ENCODE measurements around the gene EXTL1. TPM values are rescaled to one million over a fixed set of nuclear protein-coding genes. Genes with fewer than 3 reads are reported as not detected.

Gene EXTL1
- total and polyA plus RNA-seq, 4 donors, result 2.3 to 14.8 (median 7.9) TPM

DNA sequence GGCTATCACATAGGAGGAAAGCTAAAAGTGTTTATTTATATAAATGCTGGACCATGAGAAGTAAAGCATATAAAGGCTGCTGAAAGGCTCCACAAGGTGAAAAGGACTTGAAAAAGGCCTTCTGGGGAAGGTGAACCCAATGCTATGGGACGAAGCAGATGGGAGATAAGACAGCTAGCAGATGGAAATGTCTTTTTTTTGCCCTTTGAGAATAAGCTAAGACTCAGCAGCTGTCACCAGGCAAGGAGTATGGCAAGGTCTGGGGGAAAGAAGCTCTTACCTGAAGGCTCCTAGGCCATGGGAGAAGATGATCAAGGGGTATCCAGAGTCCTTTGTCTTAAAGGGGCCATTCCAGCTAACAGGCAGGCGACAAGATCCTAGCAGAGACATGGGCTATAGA lies 33.6 kb upstream of the EXTL1 start:
- peaks cover 16% of the 10 kb centered on the region for H3K36me3 ChIP-seq (ENCODE audit: control insufficient read depth, insufficient read depth, low read length)
- H3K4me1 ChIP-seq (ENCODE audit: control insufficient read depth, insufficient read depth, low read length), result no peaks in the 10 kb centered on the region
- H3K27ac ChIP-seq (ENCODE audit: low read depth, low read length), result no peak overlapping the region
- no peaks in the 10 kb centered on the region for H3K9me3 ChIP-seq (ENCODE audit: control insufficient read depth, insufficient read depth, low read length)
- 100% methylated on average over 2 of the region's 2 CpGs for WGBS (ENCODE audit: insufficient coverage)
- DNase-seq (ENCODE audit: low read depth in 4 of 6, low spot score in 6 of 6), result no peak
- no peaks in the 10 kb centered on the region for H3K27me3 ChIP-seq (ENCODE audit: control insufficient read depth, insufficient read depth, low read length)
- no peak overlapping the region for H3K4me3 ChIP-seq (ENCODE audit: low read depth, low read length)

DNA sequence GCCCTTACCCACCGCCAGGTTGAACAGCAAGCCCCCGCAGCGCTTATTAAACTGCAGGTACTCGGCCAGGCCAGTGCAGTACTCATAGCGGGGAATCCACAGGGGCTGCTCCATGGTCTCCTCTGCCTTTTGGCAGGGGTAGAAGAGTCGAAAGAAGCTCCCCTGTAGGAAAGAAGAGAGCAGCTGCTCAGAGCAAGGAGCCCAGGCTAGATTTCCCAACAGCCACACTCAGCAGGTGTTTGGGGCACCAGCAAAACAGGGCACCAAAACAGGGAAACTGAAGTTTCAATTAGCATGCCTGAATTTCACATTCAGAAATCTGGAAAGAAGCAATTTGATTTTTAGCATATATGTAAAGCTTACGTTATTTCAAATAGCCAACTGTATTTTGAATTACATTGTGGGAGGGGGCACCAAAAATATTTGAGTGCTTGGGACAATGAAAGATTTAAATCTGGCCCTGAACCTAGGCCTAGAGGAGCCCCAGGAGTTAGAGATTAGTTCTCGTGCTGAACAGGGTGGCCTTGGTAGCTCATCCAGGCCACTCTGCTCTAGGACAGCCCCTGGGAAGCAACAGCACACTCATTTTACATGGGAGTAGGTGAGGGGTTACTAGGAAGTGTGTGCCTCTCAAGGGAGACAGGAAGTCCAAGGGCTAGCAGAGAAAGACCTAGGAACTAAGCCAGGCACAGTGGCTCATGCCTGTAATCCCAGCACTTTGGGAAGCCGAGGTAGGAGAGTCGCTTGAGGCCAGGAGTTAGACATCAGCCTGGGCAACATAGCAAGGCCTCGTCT lies 31.9 kb upstream of the EXTL1 start:
- no peak for DNase-seq (ENCODE audit: low read depth in 4 of 6, low spot score in 6 of 6)
- Histone ChIP-seq H3K27ac (ENCODE audit: low read depth, low read length) (no peak overlapping the region), H3K9me3 (ENCODE audit: control insufficient read depth, insufficient read depth, low read length) (no peaks in the 10 kb centered on the region), H3K27me3 (ENCODE audit: control insufficient read depth, insufficient read depth, low read length) (no peaks in the 10 kb centered on the region), H3K4me3 (ENCODE audit: low read depth, low read length) (no peak overlapping the region), H3K4me1 (ENCODE audit: control insufficient read depth, insufficient read depth, low read length) (no peaks in the 10 kb centered on the region), H3K36me3 (ENCODE audit: control insufficient read depth, insufficient read depth, low read length) (peaks cover 13% of the 10 kb centered on the region)
- WGBS (ENCODE audit: insufficient coverage), result 91% methylated on average over 7 of the region's 11 CpGs

DNA sequence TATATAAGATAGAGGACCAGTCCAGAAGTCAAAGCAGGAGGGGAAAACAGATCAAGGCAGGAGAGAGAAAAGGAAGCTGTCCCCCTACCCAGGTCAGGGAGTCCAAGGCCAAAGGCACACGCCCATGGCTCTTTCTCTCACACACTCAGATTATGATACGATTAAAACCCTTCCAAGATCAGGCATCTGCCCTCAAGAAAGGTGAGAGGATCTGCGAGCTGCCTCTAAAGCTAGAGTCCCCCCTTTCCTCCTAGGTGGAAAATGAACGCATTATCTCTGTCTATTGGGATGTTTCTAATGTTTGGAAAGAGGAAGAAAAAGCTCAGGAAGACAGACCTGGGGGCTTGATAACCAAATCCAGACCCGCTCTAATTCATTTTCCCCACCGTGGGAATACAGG lies 31.3 kb upstream of the EXTL1 start:
- Histone ChIP-seq H3K4me3 (ENCODE audit: low read depth, low read length) (no peak overlapping the region), H3K36me3 (ENCODE audit: control insufficient read depth, insufficient read depth, low read length) (peaks cover 9% of the 10 kb centered on the region), H3K27ac (ENCODE audit: low read depth, low read length) (no peak overlapping the region), H3K27me3 (ENCODE audit: control insufficient read depth, insufficient read depth, low read length) (no peaks in the 10 kb centered on the region), H3K9me3 (ENCODE audit: control insufficient read depth, insufficient read depth, low read length) (no peaks in the 10 kb centered on the region), H3K4me1 (ENCODE audit: control insufficient read depth, insufficient read depth, low read length) (no peaks in the 10 kb centered on the region)
- DNase-seq (ENCODE audit: low read depth in 4 of 6, low spot score in 6 of 6), result no peak
- WGBS (ENCODE audit: insufficient coverage), result 81% methylated on average over 2 of the region's 6 CpGs

DNA sequence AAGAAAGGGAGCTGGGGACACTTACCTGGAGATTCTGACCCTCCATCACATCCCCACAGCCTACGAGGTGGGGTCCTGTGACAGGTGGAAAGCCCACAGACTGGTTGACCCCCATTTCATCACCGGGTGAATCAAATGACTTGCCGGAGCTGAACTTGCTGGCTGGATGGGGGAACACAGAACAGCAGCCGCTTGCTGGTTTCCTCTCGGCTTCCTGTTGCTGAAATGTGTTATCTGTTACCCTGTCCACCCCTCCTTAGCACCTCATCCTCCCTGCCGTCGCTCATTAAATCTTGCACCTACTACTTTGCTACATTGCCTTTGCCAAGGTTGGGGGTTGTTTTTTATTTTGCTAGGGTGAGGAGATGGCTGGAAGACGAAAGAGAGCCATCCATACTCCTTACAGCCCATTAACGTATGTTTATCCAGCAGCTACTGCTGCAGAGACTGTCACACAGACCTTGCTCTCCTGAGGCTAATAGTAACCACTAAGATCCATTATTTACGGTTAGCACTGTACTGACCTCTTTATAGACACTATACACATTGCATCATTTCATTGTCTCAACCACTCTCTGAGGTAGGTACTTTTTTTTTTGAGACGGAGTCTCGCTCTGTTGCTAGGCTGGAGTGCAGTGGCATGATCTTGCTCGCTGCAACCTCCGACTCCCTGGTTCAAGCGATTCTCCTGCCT lies 30.7 kb upstream of the EXTL1 start:
- H3K27ac ChIP-seq (ENCODE audit: low read depth, low read length), result no peak overlapping the region
- no peaks in the 10 kb centered on the region for H3K27me3 ChIP-seq (ENCODE audit: control insufficient read depth, insufficient read depth, low read length)
- DNase-seq (ENCODE audit: low read depth in 4 of 6, low spot score in 6 of 6), result peak in 1 of 6 donors; percentile 25
- H3K36me3 ChIP-seq (ENCODE audit: control insufficient read depth, insufficient read depth, low read length), result peaks cover 9% of the 10 kb centered on the region
- no peaks in the 10 kb centered on the region for H3K9me3 ChIP-seq (ENCODE audit: control insufficient read depth, insufficient read depth, low read length)
- 78% methylated on average over 11 of the region's 15 CpGs for WGBS (ENCODE audit: insufficient coverage)
- no peak overlapping the region for H3K4me3 ChIP-seq (ENCODE audit: low read depth, low read length)
- no peaks in the 10 kb centered on the region for H3K4me1 ChIP-seq (ENCODE audit: control insufficient read depth, insufficient read depth, low read length)

DNA sequence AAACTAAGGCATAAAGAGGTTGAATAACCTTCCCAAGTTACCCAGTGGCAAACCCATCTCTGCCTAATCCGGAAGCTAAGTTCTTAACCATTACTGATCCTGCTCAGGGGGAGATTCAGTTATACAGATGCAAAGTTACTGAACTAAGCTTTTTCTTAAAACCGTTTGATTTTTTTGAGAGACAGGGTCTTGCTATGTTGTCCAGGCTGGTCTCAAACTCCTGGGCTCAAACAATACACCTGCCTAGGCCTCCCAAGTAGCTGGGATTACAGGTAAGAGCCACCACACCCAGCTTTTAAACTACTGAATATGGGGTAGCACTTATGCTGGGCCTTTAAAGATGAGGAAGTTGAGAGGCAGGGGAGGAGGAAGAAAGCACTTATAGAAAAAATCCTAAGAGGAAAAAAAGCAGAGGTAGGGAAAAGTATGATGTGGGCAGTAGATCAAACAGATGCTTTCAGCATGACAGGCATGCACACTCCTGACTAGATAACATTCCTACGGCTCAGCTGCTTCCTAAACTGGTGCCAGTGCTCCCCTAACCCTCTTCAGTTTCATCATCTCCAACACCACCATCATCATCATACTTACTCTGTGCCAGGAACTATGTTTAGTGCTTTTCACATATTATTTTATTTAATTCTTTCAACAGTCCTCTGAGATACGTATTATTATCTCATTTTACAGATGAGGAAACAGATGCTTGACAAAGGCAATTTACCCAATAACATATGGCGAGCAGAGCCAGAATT lies 29.5 kb upstream of the EXTL1 start:
- no peak overlapping the region for H3K27ac ChIP-seq (ENCODE audit: low read depth, low read length)
- peaks cover 7% of the 10 kb centered on the region for H3K36me3 ChIP-seq (ENCODE audit: control insufficient read depth, insufficient read depth, low read length)
- no peak overlapping the region for H3K4me3 ChIP-seq (ENCODE audit: low read depth, low read length)
- H3K9me3 ChIP-seq (ENCODE audit: control insufficient read depth, insufficient read depth, low read length), result no peaks in the 10 kb centered on the region
- peaks cover 4% of the 10 kb centered on the region for H3K4me1 ChIP-seq (ENCODE audit: control insufficient read depth, insufficient read depth, low read length)
- DNase-seq (ENCODE audit: low read depth in 4 of 6, low spot score in 6 of 6), result no peak
- H3K27me3 ChIP-seq (ENCODE audit: control insufficient read depth, insufficient read depth, low read length), result no peaks in the 10 kb centered on the region
- 75% methylated on average over 2 of the region's 5 CpGs for WGBS (ENCODE audit: insufficient coverage)

DNA sequence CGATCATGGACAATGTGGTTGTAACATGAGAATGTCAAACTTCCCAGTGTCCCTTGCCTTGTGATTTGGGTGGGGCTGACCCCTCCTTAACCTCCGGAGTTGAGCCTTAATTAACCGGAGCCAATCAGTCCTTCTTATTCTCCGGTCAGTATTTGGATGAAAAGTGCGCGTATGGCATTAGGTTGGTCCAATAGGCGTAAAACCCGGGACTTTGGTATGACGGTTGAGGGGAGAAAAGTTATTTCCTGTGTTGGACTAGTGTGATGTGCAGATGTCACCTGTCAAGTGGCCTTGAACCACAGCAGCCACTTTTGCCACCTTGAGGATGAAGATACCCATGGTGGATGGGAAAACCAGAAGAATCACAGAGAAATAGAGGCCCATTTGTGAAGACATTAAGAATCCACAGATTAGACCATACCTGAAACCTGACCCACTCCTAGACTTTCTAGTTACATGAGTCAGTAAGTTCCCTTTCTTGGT lies 28.8 kb upstream of the EXTL1 start:
- no peak for DNase-seq (ENCODE audit: low read depth in 4 of 6, low spot score in 6 of 6)
- H3K9me3 ChIP-seq (ENCODE audit: control insufficient read depth, insufficient read depth, low read length), result no peaks in the 10 kb centered on the region
- no peaks in the 10 kb centered on the region for H3K27me3 ChIP-seq (ENCODE audit: control insufficient read depth, insufficient read depth, low read length)
- H3K4me3 ChIP-seq (ENCODE audit: low read depth, low read length), result no peak overlapping the region
- WGBS (ENCODE audit: insufficient coverage), result 86% methylated on average over 8 of the region's 9 CpGs
- no peak overlapping the region for H3K27ac ChIP-seq (ENCODE audit: low read depth, low read length)
- H3K4me1 ChIP-seq (ENCODE audit: control insufficient read depth, insufficient read depth, low read length), result peaks cover 10% of the 10 kb centered on the region
- peaks cover 4% of the 10 kb centered on the region for H3K36me3 ChIP-seq (ENCODE audit: control insufficient read depth, insufficient read depth, low read length)

DNA sequence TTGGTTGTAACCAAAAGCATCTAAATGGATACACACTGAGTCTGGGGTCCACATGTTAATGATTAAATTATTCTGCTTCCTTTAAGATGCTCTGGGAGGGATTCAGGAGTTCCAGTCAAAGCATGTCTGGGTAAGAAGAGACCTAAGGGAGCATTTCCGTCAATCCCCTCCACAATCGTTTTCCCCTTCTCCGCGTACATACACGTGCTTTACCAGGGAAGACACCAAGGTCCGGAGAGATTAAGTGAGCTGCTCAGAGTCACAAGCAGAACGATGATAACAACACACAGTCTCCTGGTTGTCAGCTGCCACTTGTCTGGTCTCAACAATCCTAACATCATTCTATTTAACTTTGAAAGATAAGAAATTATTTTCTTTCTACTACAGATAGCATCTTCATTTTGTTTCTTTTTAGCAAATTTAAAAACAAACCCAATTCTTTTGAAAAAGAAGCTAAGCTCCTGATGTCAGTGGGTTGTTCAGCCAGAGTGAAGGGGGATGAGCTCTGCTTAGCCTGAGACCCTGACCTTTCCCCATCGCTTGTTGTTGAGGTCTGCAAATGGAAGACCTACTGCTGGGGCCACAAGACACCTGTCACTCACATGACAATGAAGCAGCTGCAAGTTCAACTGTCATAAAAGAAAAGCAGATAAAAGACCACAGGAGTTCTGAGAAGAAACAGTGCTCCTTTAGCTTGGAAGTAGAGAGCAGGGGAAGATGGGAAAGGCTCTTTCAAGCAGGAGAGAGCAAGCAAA lies 28.2 kb upstream of the EXTL1 start:
- Histone ChIP-seq H3K4me3 (ENCODE audit: low read depth, low read length) (no peak overlapping the region), H3K27ac (ENCODE audit: low read depth, low read length) (no peak overlapping the region)
- 70% methylated on average over 7 of the region's 8 CpGs for WGBS (ENCODE audit: insufficient coverage)

DNA sequence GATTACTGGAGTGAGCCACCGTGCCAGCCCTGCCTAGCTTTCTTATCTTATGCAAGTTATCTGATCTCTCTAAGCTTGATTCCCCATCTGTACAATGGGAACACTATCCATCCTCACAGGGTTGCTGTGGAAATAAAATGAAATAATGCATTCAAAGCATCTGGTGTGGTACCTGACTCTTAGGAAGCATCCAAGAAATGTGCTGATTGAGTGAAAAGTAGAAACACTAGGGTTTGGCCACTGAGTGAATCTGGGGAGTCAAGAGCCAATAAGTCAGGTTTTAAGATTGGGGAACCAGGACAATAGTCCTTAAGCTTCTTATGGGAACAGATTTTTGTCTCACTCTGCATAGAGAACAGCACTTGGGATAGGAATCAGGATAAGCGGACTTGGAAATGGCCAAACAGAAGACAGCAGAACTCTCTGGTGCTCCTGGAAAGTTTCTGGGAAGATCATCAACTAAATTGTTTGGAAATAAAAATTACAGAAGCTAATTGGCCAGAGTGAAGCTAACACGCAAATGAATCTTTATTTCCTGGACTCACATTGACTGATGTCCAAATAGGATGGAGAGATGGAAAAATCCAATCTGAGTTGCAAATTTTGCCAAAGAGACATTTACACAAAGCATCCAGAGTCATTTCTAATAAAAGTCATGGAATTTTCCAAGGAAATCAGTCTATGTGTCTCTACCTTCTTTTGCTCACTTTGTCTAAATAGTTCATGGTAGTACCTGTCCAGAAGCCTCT lies 27.0 kb upstream of the EXTL1 start:
- Histone ChIP-seq H3K9me3 (ENCODE audit: control insufficient read depth, insufficient read depth, low read length) (no peaks in the 10 kb centered on the region), H3K36me3 (ENCODE audit: control insufficient read depth, insufficient read depth, low read length) (no peaks in the 10 kb centered on the region), H3K4me1 (ENCODE audit: control insufficient read depth, insufficient read depth, low read length) (peaks cover 17% of the 10 kb centered on the region), H3K27ac (ENCODE audit: low read depth, low read length) (no peak overlapping the region), H3K27me3 (ENCODE audit: control insufficient read depth, insufficient read depth, low read length) (no peaks in the 10 kb centered on the region), H3K4me3 (ENCODE audit: low read depth, low read length) (no peak overlapping the region)
- WGBS (ENCODE audit: insufficient coverage), result 100% methylated on average over 2 of the region's 3 CpGs
- no peak for DNase-seq (ENCODE audit: low read depth in 4 of 6, low spot score in 6 of 6)

More for the DNA sequence above, 28.2 kb upstream of the EXTL1 start:
- H3K27me3 ChIP-seq (ENCODE audit: control insufficient read depth, insufficient read depth, low read length), result no peaks in the 10 kb centered on the region
- no peaks in the 10 kb centered on the region for H3K9me3 ChIP-seq (ENCODE audit: control insufficient read depth, insufficient read depth, low read length)
- DNase-seq (ENCODE audit: low read depth in 4 of 6, low spot score in 6 of 6), result no peak
- H3K36me3 ChIP-seq (ENCODE audit: control insufficient read depth, insufficient read depth, low read length), result peaks cover 4% of the 10 kb centered on the region
- peaks cover 12% of the 10 kb centered on the region for H3K4me1 ChIP-seq (ENCODE audit: control insufficient read depth, insufficient read depth, low read length)

Data from spinal cord (tissue), 10 donors.